ENCODE measurements around the gene STARD8.
A peak's percentile ranks its signal among the peaks of the same experiment; 100 is the strongest.
"Not testable (repeated sequence)": the region's sequence is repeated elsewhere in the genome, so short reads cannot be mapped to it uniquely, and the experiment has no call there.

Gene STARD8

DNA sequence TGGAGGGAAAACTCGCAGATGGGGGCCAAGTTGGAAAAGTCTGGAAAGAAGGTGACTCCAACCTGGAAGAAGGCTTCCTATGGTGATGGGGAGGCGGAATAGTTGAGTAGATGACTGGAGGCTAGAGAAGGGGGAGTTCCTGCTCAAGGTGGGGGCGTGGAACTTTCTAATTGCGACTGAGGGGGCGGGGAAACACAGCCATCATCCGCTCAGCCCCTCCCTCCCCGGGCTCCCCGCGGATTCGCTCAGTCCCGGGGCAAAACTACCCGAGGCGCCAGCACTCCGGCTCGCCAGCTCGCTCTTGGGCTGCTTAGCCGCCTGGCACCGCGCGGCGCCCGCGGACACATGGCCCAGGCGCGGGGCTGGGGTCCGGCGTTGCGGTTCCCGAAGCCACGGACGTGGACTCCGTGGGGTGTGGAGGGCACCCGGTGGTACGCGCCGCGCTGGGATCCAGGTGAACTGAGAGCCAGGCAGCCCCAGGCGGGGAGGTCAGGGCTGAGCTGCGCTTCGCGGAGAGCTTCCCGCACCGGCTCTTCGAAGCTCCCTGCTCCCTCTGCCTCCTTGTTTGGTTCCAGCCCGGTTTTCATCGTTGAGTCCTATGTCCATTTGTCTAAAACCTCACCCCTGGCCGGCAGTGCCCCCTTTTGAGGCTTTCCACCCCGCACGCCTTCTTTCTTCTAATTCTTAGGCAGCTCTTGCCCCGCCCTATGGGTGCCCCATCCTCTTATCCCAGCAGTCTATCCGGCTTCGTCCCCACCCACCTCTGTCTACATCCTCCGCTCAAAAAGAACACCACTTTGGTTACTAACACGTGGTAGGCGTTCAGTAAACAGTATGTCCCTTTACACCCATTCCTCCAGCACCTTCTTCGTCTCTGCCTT is 38.9 kb downstream of the STARD8 start:
- peaks cover 0 to 3% (median 0%) of the 10 kb centered on the region in 4 donors for H3K4me1 ChIP-seq
- DNase-seq, result no peak

DNA sequence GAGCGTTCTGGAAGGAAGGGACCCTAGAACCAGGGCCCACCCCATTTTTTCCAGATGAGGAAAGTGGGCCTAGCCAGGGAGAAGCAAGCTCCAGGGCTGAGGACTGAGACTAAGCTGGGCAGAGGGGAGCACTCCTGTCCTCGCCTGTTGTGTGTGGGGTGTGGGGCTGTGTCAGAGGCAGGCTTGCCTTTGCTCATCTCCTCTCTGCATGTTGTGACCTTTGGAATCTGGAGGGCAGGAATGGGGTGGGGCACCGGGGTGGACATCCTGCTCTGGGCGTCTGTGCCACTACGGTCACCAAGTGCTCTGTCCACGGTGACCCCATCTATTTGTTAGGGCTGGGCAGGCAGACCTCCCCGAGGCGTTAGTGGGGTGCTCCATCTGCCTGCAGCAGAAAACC is 41.5 kb downstream of the STARD8 start:
- H3K36me3 ChIP-seq; intact Hi-C loops (cut with DNase I; ENCODE audit: low total_unique reads); H3K4me3 ChIP-seq; H3K9me3 ChIP-seq; H3K27me3 ChIP-seq; H3K27ac ChIP-seq; DNase-seq: not testable (repeated sequence)
- peaks cover 0 to 11% (median 2%) of the 10 kb centered on the region in 4 donors for H3K4me1 ChIP-seq

More for the DNA sequence above, 38.9 kb downstream of the STARD8 start:
- TF ChIP-seq, protein P1, sequence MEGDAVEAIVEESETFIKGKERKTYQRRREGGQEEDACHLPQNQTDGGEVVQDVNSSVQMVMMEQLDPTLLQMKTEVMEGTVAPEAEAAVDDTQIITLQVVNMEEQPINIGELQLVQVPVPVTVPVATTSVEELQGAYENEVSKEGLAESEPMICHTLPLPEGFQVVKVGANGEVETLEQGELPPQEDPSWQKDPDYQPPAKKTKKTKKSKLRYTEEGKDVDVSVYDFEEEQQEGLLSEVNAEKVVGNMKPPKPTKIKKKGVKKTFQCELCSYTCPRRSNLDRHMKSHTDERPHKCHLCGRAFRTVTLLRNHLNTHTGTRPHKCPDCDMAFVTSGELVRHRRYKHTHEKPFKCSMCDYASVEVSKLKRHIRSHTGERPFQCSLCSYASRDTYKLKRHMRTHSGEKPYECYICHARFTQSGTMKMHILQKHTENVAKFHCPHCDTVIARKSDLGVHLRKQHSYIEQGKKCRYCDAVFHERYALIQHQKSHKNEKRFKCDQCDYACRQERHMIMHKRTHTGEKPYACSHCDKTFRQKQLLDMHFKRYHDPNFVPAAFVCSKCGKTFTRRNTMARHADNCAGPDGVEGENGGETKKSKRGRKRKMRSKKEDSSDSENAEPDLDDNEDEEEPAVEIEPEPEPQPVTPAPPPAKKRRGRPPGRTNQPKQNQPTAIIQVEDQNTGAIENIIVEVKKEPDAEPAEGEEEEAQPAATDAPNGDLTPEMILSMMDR (IDR thresholded peaks at IDR 0.05), result no peak
- intact Hi-C loops (cut with DNase I; ENCODE audit: low total_unique reads), result no loop called here
- Histone ChIP-seq H3K4me3 (peak overlapping the region; percentile 28 to 42), H3K27me3 (no peaks in the 10 kb centered on the region), H3K27ac (no peak overlapping the region), H3K9me3 (no peaks in the 10 kb centered on the region), H3K36me3 (no peaks in the 10 kb centered on the region)

- Histone ChIP-seq H3K9me3 (no peaks in the 10 kb centered on the region), H3K27ac (no peak overlapping the region), H3K27me3 (no peaks in the 10 kb centered on the region), H3K36me3 (no peaks in the 10 kb centered on the region), H3K4me1 (peaks cover 0 to 11% (median 2%) of the 10 kb centered on the region in 4 donors), H3K4me3 (no peak overlapping the region)
- TF ChIP-seq, protein P1 (IDR thresholded peaks at IDR 0.05), result no peak
- DNase-seq, result no peak
- intact Hi-C loops (cut with DNase I; ENCODE audit: low total_unique reads), result no loop called here
These were observed 43.6 kb downstream of the STARD8 start for GRCh38 chrX:68690936-68691501.

DNA sequence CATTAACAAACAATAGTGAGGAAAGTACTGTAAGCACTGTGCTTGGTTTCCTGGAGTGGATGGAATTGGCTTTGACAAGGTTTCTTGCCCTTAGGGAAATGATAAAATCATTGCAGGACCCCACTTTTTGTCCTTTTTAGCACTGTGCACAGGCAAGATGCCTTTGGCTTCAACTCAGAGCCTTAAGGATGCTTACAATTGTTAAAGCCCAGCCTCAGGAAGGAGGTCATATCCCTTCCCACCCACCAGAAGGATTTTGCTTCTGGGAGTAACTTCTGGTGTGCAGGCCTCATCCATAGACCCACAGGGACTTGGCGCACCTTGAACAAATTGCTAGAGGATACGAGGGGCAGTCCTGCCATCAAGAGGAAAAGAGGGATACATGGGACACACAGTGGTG is 44.5 kb downstream of the STARD8 start:
- H3K27me3 ChIP-seq, result no peaks in the 10 kb centered on the region
- no peaks in the 10 kb centered on the region for H3K9me3 ChIP-seq
- H3K4me3 ChIP-seq, result no peak overlapping the region
- DNase-seq, result no peak
- H3K27ac ChIP-seq, result no peak overlapping the region
- H3K4me1 ChIP-seq, result peaks cover 0 to 8% (median 2%) of the 10 kb centered on the region in 4 donors
- intact Hi-C loops (cut with DNase I; ENCODE audit: low total_unique reads), result no loop called here
- TF ChIP-seq, protein P1 (IDR thresholded peaks at IDR 0.05), result no peak
- H3K36me3 ChIP-seq, result no peaks in the 10 kb centered on the region

GRCh38 chrX:68692651-68693050 is 45.2 kb downstream of the STARD8 start:
- DNase-seq, result no peak
- intact Hi-C loops (cut with DNase I; ENCODE audit: low total_unique reads), result no loop called here
- no peak overlapping the region for H3K4me3 ChIP-seq
- H3K4me1 ChIP-seq, result peaks cover 0 to 8% (median 2%) of the 10 kb centered on the region in 4 donors
- H3K36me3 ChIP-seq, result no peaks in the 10 kb centered on the region
- no peak overlapping the region for H3K27ac ChIP-seq
- H3K9me3 ChIP-seq, result no peaks in the 10 kb centered on the region
- TF ChIP-seq, protein P1 (IDR thresholded peaks at IDR 0.05), result no peak
- no peaks in the 10 kb centered on the region for H3K27me3 ChIP-seq
